22Rv1 (cell line): ENCODE measurements around the gene FAM187B.

Experiments
- CTCF ChIP-seq: fragments of 450-650 bp; IDR thresholded peaks from 2 replicates; pipeline ENCODE4 v1.5.1; 2017; ENCODE audit warnings: mild to moderate bottlenecking
- ZFX ChIP-seq: fragments of 450-650 bp; IDR thresholded peaks from 2 replicates; pipeline ENCODE4 v1.6.1; 2017; ENCODE audit warnings: antibody characterized with exemption, borderline replicate concordance

DNA sequence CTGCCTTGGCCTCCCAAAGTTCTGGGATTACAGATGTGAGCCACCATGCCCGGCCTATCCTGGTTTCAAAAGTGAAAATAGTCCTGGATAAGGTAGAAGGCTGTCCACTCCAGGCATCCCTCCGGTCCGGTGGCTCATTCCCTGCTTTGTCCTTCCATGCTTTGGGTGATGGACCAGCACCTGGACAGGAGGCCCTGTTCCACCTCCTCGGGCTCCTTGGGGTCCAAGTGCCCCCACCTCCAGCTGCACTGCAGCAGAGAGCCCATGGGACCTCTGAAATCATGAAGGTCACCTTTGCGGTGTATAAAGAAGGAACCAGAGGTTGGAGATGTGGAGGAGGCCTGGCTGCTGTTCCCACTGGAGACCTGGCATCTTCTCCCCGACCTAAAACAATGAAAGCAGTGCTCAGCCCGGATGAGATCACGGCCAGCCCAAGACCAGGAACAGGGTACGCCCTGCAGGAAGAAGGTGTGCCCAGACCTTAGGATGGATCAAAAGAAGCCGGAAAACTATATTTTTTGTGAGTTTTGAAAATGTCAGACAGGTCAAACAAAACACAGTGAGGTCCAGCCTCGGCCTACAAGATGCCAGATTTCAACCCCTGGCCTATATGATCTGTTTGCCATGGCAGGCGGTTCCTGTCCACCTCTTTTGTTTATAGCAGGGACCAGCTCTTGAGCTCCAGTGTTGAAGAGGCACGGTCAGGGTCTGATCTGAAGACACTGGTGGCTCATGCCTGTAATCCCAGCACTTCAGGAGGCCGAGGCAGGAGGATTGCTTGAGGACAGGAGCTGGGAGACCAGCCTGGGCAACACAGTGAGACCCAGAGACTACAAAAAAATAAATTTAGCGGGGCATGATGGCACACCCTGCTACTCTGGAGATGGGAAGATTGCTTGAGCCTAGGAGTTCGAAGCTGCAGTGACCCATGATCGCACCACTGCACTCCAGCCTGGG lies 26.1 kb upstream of the FAM187B start:
- no peak for TF ChIP-seq CTCF
- no peak for TF ChIP-seq ZFX
